Kidney tubule cell (primary cell): Measurements from ENCODE around the gene SPHK1.

Experiments
- DNase-seq: peaks from one replicate; pipeline ENCODE4 v3.0.0-alpha.2; 2018; ENCODE audit warnings: low spot score

Gene SPHK1

GRCh38 chr17:76433693-76434092, 49.3 kb downstream of the SPHK1 start:
- no peak for DNase-seq

GRCh38 chr17:76434870-76435269, 50.5 kb downstream of the SPHK1 start:
- no peak for DNase-seq

- no peak for DNase-seq
Observed at GRCh38 chr17:76435751-76436150, 51.3 kb downstream of the SPHK1 start.
